K562 (cell line): ENCODE data around the gene NECTIN1. TPM values are rescaled to one million over a fixed set of nuclear protein-coding genes. Genes with fewer than 3 reads are reported as not detected.

Experiments used
- ATAC-seq: fragments of 200-7000 bp; cut with Tn5 transposase; 3 replicates; pipeline ENCODE4 v1.9.1; 2020; ENCODE audit warnings: moderate library complexity
- BruUV-seq: library from RNA; stranded (reverse); fragments of 400-500 nt; replicated peaks from 2 replicates; lab custom pipeline; 2021; lab: Mats Ljungman, UMichigan
- CTCF ChIA-PET: fragments of 300-600 bp; formaldehyde crosslinking; extraction: SDS; loops from one replicate; lab custom pipeline; 2021; ENCODE audit warnings: low intra/inter-chr PET ratio; lab: Yijun Ruan, JAX
- POLR2A ChIA-PET: fragments of 300-600, 350-650 bp; sonication (Branson Sonifier 250); formaldehyde crosslinking; extraction: SDS; loops from one replicate; lab custom pipeline; 2021; ENCODE audit warnings: antibody characterized with exemption, inconsistent platforms; lab: Yijun Ruan, JAX
- DNase-seq, 4 experiments: peaks; one replicate each; pipeline versions ENCODE4 v3.0.0 to v3.0.0-alpha.2; 2011 to 2018; ENCODE audit warnings: low spot score in 3 of 4, mixed read lengths in 3 of 4; ENCODE audit errors: extremely low read depth in 1 of 4
- FAIRE-seq: peaks from 2 replicates; lab custom pipeline; 2011; peaks lifted over from hg19 to GRCh38; lab: Jason Lieb, UNC
- H2AFZ ChIP-seq: 2 replicates; pipeline ENCODE4 v1.6.0; 2011; ENCODE audit warnings: low read depth, low read length, control low read depth, inconsistent platforms
- H3K27ac ChIP-seq: fragments of 200-600 bp; 3 replicates; pipeline ENCODE4 v1.8.0; 2011; ENCODE audit warnings: low read depth, mild to moderate bottlenecking, control low read depth, inconsistent platforms, low read length, moderate library complexity, mixed read lengths; ENCODE audit errors: extremely low read depth
- H3K27me3 ChIP-seq, 2 experiments: fragments of 300-600 bp in 1 of 2; 2 replicates in 1 of 2; 3 replicates in 1 of 2; pipeline versions ENCODE4 v1.6.0 to v1.8.0; 2011; ENCODE audit warnings: inconsistent platforms in 2 of 2, low read length in 2 of 2, mild to moderate bottlenecking in 1 of 2, mixed read lengths in 1 of 2, moderate library complexity in 1 of 2; ENCODE audit not compliant: control insufficient read depth in 2 of 2, insufficient read depth in 2 of 2
- H3K36me3 ChIP-seq: fragments of 300-600 bp; 3 replicates; pipeline ENCODE4 v1.8.0; 2011; ENCODE audit warnings: mild to moderate bottlenecking, low read length, inconsistent platforms; ENCODE audit not compliant: control insufficient read depth, insufficient read depth
- H3K4me1 ChIP-seq, 2 experiments: fragments of 200-600 bp in 1 of 2; replicated peaks in 1 of 2; 2 replicates in 1 of 2; 3 replicates in 1 of 2; pipeline versions ENCODE4 v1.5.1 to v1.8.0; 2011; ENCODE audit warnings: inconsistent platforms in 2 of 2, low read length in 2 of 2, mild to moderate bottlenecking in 1 of 2, mixed read lengths in 1 of 2, moderate library complexity in 1 of 2; ENCODE audit not compliant: control insufficient read depth in 2 of 2, insufficient read depth in 2 of 2
- H3K4me2 ChIP-seq: 2 replicates; pipeline ENCODE4 v1.6.1; 2011; ENCODE audit warnings: low read length, control low read depth, inconsistent platforms, mixed read lengths; ENCODE audit not compliant: insufficient read depth
- H3K4me3 ChIP-seq: fragments of 200-600 bp; sonication (generic), shearing (Covaris generic); 2 replicates; pipeline ENCODE4 v1.5.1; 2016; ENCODE audit warnings: control low read depth, inconsistent platforms
- H3K79me2 ChIP-seq: fragments of 200-600 bp; 3 replicates; pipeline ENCODE4 v1.8.0; 2011; ENCODE audit warnings: low read length, inconsistent platforms; ENCODE audit not compliant: control insufficient read depth, insufficient read depth
- H3K9ac ChIP-seq, 2 experiments: 2 replicates each; pipeline versions ENCODE4 v1.6.0 to v1.6.1; 2011; ENCODE audit warnings: low read depth in 2 of 2, low read length in 2 of 2, control low read depth in 1 of 2, inconsistent platforms in 1 of 2, mild to moderate bottlenecking in 1 of 2, mixed read lengths in 1 of 2; ENCODE audit not compliant: insufficient read depth in 1 of 2
- H3K9me1 ChIP-seq: one replicate; pipeline ENCODE4 v1.6.0; 2011; ENCODE audit warnings: inconsistent platforms, mild to moderate bottlenecking, low read length, moderate library complexity; ENCODE audit not compliant: control insufficient read depth, insufficient read depth
- H3K9me3 ChIP-seq: replicated peaks from 2 replicates; pipeline ENCODE4 v1.5.1; 2011; ENCODE audit warnings: low read depth, low read length, inconsistent platforms; ENCODE audit not compliant: control insufficient read depth, insufficient read depth
- H4K20me1 ChIP-seq: replicated peaks from 2 replicates; pipeline ENCODE4 v1.6.1; 2011; ENCODE audit warnings: low read length, inconsistent platforms, mixed read lengths; ENCODE audit not compliant: control insufficient read depth, insufficient read depth
- IRF2 ChIP-seq: sonication (generic); formaldehyde crosslinking; IDR thresholded peaks from 2 replicates; pipeline ENCODE4 v1.8.1; 2022; ENCODE audit warnings: mild to moderate bottlenecking, missing genetic modification reagents
- MEF2A ChIP-seq: IDR thresholded peaks from 2 replicates; pipeline ENCODE4 v1.6.1; 2011; ENCODE audit warnings: low read depth, mild to moderate bottlenecking, low read length, moderate library complexity; ENCODE audit not compliant: control insufficient read depth
- POLR2B ChIP-seq: fragments of 450-650 bp; IDR thresholded peaks from 2 replicates; pipeline ENCODE4 v1.6.1; 2018; ENCODE audit warnings: low read depth; ENCODE audit not compliant: partially characterized antibody
- PRDM10 ChIP-seq: fragments of 450-650 bp; IDR thresholded peaks from 2 replicates; pipeline ENCODE4 v1.6.1; 2018; ENCODE audit not compliant: partially characterized antibody
- SETDB1 ChIP-seq: IDR thresholded peaks from one replicate; pipeline ENCODE4 v1.6.1; 2012; ENCODE audit warnings: low read length, control low read depth, inconsistent platforms
- SMAD2 ChIP-seq: fragments of 150-350 bp; IDR thresholded peaks from 2 replicates; pipeline ENCODE4 v1.6.1; 2014; ENCODE audit warnings: low read depth, mild to moderate bottlenecking, low read length
- SNAPC5 ChIP-seq: fragments of 250-450 bp; sonication (Bioruptor Pico); IDR thresholded peaks from 2 replicates; pipeline ENCODE4 v1.8.0; 2021; ENCODE audit warnings: moderate library complexity, mild to moderate bottlenecking, inconsistent platforms
- ZBTB7A ChIP-seq: IDR thresholded peaks from 2 replicates; pipeline ENCODE4 v1.6.1; 2011; ENCODE audit warnings: low read depth, mild to moderate bottlenecking, low read length, moderate library complexity, borderline replicate concordance; ENCODE audit not compliant: control insufficient read depth
- WGBS: fragments of 100-300 bp; shearing (Covaris generic); methylation state at CpG from one replicate; pipeline ENCODE4 v1.1.6; 2016; ENCODE audit warnings: low coverage, mixed read lengths; ENCODE audit not compliant: insufficient coverage; ENCODE audit errors: missing lambda C conversion rate; 5-methylcytosine and 5-hydroxymethylcytosine counted together
- in situ Hi-C: fragments of 300-500 bp; cut with MboI; formaldehyde crosslinking; loops from 4 replicates; pipeline ENCODE4 v1.15.0; 2018; ENCODE audit warnings: inconsistent platforms, mixed read lengths
- intact Hi-C: fragments of 100-400 bp; cut with micrococcal nuclease; formaldehyde crosslinking; loops from 2 replicates; pipeline ENCODE4 v1.14.2; 2022
- polyA plus RNA-seq, 8 experiments: library from polyadenylated mRNA; depleted of rRNA in 4 of 8; stranded (reverse) in 5 of 8; unstranded in 3 of 8; fragments of >200 nt; fragmentation: Nextera tagmentation in 2 of 8; fragmentation: Illumina TruSeq in 1 of 8; extraction: Ambion mirVana in 2 of 8; extraction: Trizol in 1 of 8; gene quantifications; 2 replicates each; pipeline versions ENCODE4 v1.2.1 to v1.2.3, GENCODE V29; 2011 to 2014; ENCODE audit warnings: inconsistent platforms in 1 of 8, missing spikeins in 1 of 8
- total RNA-seq, 7 experiments: library from RNA; depleted of rRNA in 6 of 7; stranded (reverse); fragments of >200 nt in 6 of 7; fragmentation: Illumina TruSeq in 2 of 7; extraction: Trizol in 2 of 7; gene quantifications; 2 replicates each; pipeline versions ENCODE4 v1.2.1 to v1.2.3, GENCODE V29; 2011 to 2021; ENCODE audit warnings: low replicate concordance in 1 of 7
- TF ChIP-seq, protein P1 (sequence below): sonication (generic); formaldehyde crosslinking; IDR thresholded peaks from 2 replicates; pipeline ENCODE4 v1.8.1; 2023; ENCODE audit warnings: missing genetic modification reagents, mild to moderate bottlenecking, borderline replicate concordance
- TF ChIP-seq, protein P2 (sequence below): fragments of 250-450 bp; sonication (Bioruptor Pico); IDR thresholded peaks from 2 replicates; pipeline ENCODE4 v1.5.0; 2021; ENCODE audit warnings: mild to moderate bottlenecking, moderate library complexity

NECTIN1 gene
- total and polyA plus RNA-seq, 9 of the 15 experiments (the other 6 are each of a cell fraction or from before 2014, with no cell fraction given): 0.09 to 0.53 (median 0.23) TPM; not detected in 2

DNA sequence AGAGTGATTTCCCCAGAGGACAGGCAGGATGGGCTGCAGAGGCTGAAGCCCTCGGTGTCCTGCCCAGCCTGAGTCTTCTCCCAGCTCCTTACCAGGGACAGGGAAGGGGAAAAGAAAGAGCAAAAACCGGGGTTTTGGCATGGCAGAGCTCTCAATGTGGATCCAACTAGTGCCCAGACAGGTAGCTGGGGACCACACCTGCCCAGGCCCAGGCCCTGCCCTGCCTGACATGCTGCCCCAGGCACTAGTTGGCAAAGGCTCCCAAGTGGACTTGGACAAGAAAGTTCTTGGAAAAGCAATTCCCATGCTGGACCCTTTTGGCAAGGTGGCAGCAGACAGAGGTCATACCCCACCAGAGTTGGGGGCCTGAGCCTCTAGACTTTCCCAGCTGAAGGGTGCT is 31.1 kb downstream of the NECTIN1 start:
- H3K4me3 ChIP-seq: no peak overlapping the region
- no peaks in the 10 kb centered on the region for H3K79me2 ChIP-seq
- FAIRE-seq (no peak), ATAC-seq (no peak), DNase-seq (no peak)
- no peaks in the 10 kb centered on the region for H3K9me3 ChIP-seq
- peaks cover 8 to 77% of the 10 kb centered on the region in 2 experiments for H3K27me3 ChIP-seq
- H3K4me2 ChIP-seq: no peak overlapping the region
- no peaks in the 10 kb centered on the region for H3K4me1 ChIP-seq
- CTCF ChIA-PET: no interaction called here
- WGBS: 0% methylated on average over 2 of the region's 2 CpGs
- in situ Hi-C loops: no loop called here
- no peaks in the 10 kb centered on the region for H3K36me3 ChIP-seq
- no peak overlapping the region for H3K27ac ChIP-seq
- H3K9ac ChIP-seq: no peak overlapping the region
- H3K9me1 ChIP-seq: peaks cover 4% of the 10 kb centered on the region
- BruUV-seq: no TSS peak
- intact Hi-C loops: no loop called here
- H2AFZ ChIP-seq: no peak overlapping the region
- POLR2A ChIA-PET: no interaction called here
- H4K20me1 ChIP-seq: peaks cover 7% of the 10 kb centered on the region
- TF ChIP-seq ZBTB7A (no peak), IRF2 (CRISPR knock-in tag) (no peak), SNAPC5 (CRISPR knock-in tag) (no peak), MEF2A (no peak), SMAD2 (no peak), SETDB1 (no peak), POLR2B (no peak), PRDM10 (no peak)
- TF ChIP-seq, protein P1, sequence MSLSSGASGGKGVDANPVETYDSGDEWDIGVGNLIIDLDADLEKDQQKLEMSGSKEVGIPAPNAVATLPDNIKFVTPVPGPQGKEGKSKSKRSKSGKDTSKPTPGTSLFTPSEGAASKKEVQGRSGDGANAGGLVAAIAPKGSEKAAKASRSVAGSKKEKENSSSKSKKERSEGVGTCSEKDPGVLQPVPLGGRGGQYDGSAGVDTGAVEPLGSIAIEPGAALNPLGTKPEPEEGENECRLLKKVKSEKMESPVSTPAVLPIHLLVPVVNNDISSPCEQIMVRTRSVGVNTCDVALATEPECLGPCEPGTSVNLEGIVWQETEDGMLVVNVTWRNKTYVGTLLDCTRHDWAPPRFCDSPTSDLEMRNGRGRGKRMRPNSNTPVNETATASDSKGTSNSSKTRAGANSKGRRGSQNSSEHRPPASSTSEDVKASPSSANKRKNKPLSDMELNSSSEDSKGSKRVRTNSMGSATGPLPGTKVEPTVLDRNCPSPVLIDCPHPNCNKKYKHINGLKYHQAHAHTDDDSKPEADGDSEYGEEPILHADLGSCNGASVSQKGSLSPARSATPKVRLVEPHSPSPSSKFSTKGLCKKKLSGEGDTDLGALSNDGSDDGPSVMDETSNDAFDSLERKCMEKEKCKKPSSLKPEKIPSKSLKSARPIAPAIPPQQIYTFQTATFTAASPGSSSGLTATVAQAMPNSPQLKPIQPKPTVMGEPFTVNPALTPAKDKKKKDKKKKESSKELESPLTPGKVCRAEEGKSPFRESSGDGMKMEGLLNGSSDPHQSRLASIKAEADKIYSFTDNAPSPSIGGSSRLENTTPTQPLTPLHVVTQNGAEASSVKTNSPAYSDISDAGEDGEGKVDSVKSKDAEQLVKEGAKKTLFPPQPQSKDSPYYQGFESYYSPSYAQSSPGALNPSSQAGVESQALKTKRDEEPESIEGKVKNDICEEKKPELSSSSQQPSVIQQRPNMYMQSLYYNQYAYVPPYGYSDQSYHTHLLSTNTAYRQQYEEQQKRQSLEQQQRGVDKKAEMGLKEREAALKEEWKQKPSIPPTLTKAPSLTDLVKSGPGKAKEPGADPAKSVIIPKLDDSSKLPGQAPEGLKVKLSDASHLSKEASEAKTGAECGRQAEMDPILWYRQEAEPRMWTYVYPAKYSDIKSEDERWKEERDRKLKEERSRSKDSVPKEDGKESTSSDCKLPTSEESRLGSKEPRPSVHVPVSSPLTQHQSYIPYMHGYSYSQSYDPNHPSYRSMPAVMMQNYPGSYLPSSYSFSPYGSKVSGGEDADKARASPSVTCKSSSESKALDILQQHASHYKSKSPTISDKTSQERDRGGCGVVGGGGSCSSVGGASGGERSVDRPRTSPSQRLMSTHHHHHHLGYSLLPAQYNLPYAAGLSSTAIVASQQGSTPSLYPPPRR: no peak
- TF ChIP-seq, protein P2, sequence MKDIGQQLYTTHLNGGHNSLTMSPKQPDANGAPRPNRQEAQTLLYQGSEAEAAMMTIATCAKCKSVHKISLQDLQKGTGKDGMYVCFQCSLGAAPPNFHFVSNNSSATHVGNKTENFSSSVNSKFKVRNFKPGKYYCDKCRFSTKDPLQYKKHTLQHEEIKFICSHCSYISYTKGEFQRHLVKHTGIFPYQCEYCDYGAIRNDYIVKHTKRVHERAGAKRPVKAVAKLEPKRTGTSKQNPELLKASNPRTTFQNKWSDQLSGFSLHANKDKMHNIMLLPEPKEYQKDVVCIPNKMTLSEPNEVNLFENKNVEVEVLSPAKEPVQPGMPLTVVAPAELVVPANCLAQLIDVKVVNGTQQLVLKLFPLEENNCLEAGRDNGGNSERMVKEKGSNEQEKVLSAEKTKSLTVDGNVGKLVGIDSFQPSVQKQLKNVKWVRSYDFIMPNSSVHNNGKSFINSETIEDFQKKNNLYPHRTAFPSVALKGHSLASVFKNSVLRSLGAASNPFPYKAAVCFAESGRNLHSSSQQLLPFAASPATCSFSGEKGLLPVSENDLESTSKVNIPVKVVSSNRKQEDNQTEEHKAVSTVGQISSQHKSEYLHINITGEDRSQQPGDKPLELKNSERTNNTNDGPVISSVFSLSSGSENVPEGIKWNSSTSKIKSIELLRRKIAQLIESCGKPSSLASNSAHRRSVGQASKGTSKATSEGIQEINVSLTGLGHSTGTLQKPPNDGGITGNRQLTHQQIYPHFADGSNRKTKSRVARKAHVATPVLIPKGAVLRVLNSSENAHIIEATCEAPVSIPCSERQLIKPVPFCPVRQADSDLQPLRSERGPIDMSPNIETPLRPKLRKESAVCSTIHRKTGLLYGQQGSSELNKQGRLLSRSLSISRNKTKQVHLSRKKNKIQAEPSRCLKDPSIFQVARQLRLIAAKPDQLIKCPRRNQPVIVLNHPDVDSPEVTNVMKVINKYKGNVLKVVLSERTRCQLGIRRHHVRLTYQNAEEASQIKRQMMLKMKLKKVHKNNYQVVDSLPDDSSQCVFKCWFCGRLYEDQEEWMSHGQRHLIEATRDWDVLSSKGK (CRISPR knock-in tag): no peak
